Body of pancreas (tissue), 4 donors: ENCODE measurements around the gene RUNX3. TPM values are rescaled to one million over a fixed set of nuclear protein-coding genes. Genes with fewer than 3 reads are reported as not detected.

ENCODE experiments used
- ATAC-seq: fragments of 150-250 bp; one replicate; pipeline ENCODE4 v1.9.1; 2016
- DNase-seq, 4 donors: peaks; one replicate each; pipeline ENCODE4 v3.0.0-alpha.2; 2019
- H3K27ac ChIP-seq, 4 donors: fragments of 200-600 bp; sonication (generic); 1 replicate in 3 of 4; 2 replicates in 1 of 4; pipeline versions ENCODE4 v1.5.1 to v1.6.1; 2016 to 2019; ENCODE audit warnings: mild to moderate bottlenecking in 1 of 4, mixed read lengths in 1 of 4, moderate library complexity in 1 of 4
- H3K27me3 ChIP-seq, 2 donors: fragments of 200-600 bp; sonication (generic); one replicate each; pipeline ENCODE4 v1.6.0; 2016; ENCODE audit warnings: mild to moderate bottlenecking in 1 of 2
- H3K36me3 ChIP-seq, 2 donors: fragments of 200-600 bp; sonication (generic); replicated peaks in 1 of 2; 2 replicates each; pipeline ENCODE4 v1.5.1; 2016; ENCODE audit warnings: low read depth in 2 of 2; ENCODE audit not compliant: insufficient read depth in 1 of 2
- H3K4me1 ChIP-seq: fragments of 200-600 bp; sonication (generic); one replicate; pipeline ENCODE4 v1.6.0; 2016
- H3K4me3 ChIP-seq, 2 donors: fragments of 200-600 bp; sonication (generic); 1 replicate in 1 of 2; 2 replicates in 1 of 2; pipeline ENCODE4 v1.5.1; 2016 to 2019
- H3K9me3 ChIP-seq, 3 donors: fragments of 200-600 bp; sonication (generic); 1 replicate in 2 of 3; 2 replicates in 1 of 3; pipeline ENCODE4 v1.5.1; 2016
- POLR2A ChIP-seq, 3 donors: fragments of 450-650 bp; IDR thresholded peaks; one replicate each; pipeline ENCODE4 v1.6.1; 2016; ENCODE audit warnings: antibody characterized with exemption in 3 of 3, mild to moderate bottlenecking in 2 of 3
- WGBS, 2 donors: methylation state at CpG; one replicate each; pipeline ENCODE4 v1.1.5; 2017; 5-methylcytosine and 5-hydroxymethylcytosine counted together
- intact Hi-C: fragments of 100-400 bp; cut with DNase I; formaldehyde crosslinking; loops from one replicate; pipeline ENCODE4 v1.15.1; 2023
- total RNA-seq, 2 donors: library from RNA; depleted of rRNA; stranded (reverse); fragments of >200 nt; gene quantifications; one replicate each; pipeline ENCODE4 v1.1.0, GENCODE V29; 2016
- TF ChIP-seq, protein P1 (sequence below), 7 experiments: fragments of 450-650 bp in 4 of 7; fragments of 200-600 bp in 3 of 7; sonication (generic) in 3 of 7; IDR thresholded peaks; one replicate each; pipeline ENCODE4 v1.5.1; 2016 to 2019; ENCODE audit warnings: antibody characterized with exemption in 7 of 7

RUNX3 gene
- total RNA-seq, 2 donors from 2014 or later, result 0.26 TPM; not detected in 1

DNA sequence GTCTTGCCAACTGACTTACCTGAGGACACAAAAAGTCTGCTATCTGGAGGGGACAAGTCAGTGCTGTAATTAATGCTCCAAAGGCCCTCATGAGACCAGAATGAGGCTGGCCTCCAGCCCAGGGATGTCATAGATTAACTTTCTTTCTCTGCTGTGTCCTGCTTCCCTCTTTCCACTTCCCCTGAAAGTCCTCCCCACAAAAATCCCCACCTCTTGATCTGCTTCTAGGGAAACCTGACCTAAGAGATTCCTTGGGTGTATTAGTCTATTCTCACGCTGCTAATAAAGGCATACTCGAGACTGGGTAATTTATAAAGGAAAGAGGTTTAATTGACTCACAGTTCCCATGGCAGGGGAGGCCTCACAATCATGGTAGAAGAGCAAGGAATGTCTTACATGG, 39.2 kb downstream of the RUNX3 start:
- ATAC-seq (no peak), DNase-seq (no peak)
- TF ChIP-seq, protein P1, sequence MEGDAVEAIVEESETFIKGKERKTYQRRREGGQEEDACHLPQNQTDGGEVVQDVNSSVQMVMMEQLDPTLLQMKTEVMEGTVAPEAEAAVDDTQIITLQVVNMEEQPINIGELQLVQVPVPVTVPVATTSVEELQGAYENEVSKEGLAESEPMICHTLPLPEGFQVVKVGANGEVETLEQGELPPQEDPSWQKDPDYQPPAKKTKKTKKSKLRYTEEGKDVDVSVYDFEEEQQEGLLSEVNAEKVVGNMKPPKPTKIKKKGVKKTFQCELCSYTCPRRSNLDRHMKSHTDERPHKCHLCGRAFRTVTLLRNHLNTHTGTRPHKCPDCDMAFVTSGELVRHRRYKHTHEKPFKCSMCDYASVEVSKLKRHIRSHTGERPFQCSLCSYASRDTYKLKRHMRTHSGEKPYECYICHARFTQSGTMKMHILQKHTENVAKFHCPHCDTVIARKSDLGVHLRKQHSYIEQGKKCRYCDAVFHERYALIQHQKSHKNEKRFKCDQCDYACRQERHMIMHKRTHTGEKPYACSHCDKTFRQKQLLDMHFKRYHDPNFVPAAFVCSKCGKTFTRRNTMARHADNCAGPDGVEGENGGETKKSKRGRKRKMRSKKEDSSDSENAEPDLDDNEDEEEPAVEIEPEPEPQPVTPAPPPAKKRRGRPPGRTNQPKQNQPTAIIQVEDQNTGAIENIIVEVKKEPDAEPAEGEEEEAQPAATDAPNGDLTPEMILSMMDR (IDR thresholded peaks at IDR 0.05), result no peak
- TF ChIP-seq POLR2A (IDR thresholded peaks at IDR 0.05), result no peak
- intact Hi-C loops, result no loop called here
- Histone ChIP-seq H3K27ac (no peak overlapping the region), H3K9me3 (no peaks in the 10 kb centered on the region), H3K27me3 (no peaks in the 10 kb centered on the region), H3K36me3 (no peaks in the 10 kb centered on the region), H3K4me1 (no peaks in the 10 kb centered on the region), H3K4me3 (no peak overlapping the region)
- WGBS, 2 donors, result 60 to 89% methylated on average over 2 of the region's 2 CpGs

DNA sequence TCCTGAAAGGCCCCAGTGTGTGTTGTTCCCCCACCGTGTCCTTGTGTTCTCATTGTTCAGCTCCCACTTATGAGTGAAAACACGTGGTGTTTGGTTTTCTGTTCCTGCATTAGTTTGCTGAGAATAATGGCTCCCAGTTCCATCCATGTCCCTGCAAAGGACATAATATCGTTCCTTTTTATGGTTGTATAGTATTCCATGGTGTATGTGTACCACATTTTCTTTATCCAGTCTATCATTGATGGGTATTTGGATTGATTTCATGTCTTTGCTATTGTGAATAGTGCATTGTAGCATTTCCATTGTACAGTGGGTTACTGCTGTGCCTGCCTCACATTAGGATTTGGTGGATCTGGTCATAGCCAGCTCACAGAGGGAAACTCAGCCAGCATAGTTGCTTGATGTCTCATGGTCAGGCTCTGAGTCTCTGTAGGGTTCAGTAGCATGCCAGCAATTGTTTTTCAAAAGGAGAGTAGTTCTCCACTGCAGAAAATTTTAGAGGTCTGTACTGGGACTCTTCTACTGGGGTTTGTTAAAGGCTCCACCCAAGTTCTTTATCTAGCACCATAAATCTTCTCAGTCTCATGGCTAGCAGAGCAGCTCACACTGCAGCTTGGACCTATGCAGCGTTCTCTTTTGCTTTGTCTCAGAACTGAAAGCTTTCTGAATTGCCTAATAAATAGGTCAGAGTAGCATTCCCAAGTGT, 41.0 kb downstream of the RUNX3 start:
- no peaks in the 10 kb centered on the region for H3K4me1 ChIP-seq
- H3K4me3 ChIP-seq, result no peak overlapping the region
- no peak for ATAC-seq
- intact Hi-C loops, result no loop called here
- no peaks in the 10 kb centered on the region for H3K9me3 ChIP-seq
- no peak for DNase-seq
- WGBS, 2 donors, result 50 to 74% methylated on average over 4 of the region's 4 CpGs
- no peaks in the 10 kb centered on the region for H3K36me3 ChIP-seq
- TF ChIP-seq, protein P1 (IDR thresholded peaks at IDR 0.05), result no peak
- no peak for TF ChIP-seq POLR2A (IDR thresholded peaks at IDR 0.05)
- no peak overlapping the region for H3K27ac ChIP-seq
- H3K27me3 ChIP-seq, result no peaks in the 10 kb centered on the region

DNA sequence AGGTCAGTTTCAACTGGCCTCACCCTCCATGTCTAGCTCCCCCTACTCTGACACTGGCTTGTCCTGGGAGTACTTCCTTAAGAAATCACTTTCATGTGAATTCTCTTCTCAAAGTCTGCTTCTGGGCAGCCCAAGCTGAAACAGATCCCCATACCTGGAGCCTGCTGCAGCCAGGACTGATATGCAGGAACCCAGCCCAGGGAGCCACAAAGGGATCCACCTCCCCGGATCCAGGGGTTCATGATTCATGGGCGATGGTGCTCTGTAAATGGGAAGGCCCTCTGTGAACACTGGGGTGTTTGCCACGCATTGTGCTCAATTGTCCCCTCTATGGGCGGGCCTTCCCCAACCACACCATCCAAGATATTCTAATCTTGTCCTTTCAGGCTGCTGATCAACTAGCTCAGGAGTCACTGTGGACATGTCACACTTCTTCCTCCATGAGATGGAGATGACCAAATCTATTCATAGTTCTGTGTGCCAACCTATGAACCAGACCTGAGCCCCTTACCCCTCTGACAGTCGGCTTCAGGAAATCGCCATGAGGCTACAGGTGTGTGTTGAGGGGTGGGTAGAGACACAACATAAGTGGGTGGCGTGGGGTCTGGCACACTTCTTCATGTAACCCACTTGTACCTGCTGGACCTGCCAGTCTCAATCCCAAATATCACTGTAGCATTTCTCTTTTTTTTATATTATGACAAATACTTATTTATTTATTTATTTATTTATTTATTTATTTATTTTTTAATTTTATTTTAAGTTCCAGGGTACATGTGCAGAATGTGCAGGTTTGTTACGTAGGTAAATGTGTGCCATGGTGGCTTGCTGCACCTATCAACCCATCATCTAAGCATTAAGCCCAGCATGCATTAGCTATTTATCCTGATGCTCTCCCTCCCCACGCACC, 41.8 kb downstream of the RUNX3 start:
- H3K36me3 ChIP-seq, result no peaks in the 10 kb centered on the region
- no peak overlapping the region for H3K4me3 ChIP-seq
- 77 to 80% methylated on average over 7 to 9 of the region's 9 CpGs for WGBS, 2 donors
- no peak for DNase-seq
- H3K9me3 ChIP-seq, result no peaks in the 10 kb centered on the region
- TF ChIP-seq POLR2A (IDR thresholded peaks at IDR 0.05), result no peak
- TF ChIP-seq, protein P1 (IDR thresholded peaks at IDR 0.05), result no peak
- H3K4me1 ChIP-seq, result no peaks in the 10 kb centered on the region
- ATAC-seq, result no peak
- intact Hi-C loops, result no loop called here
- no peak overlapping the region for H3K27ac ChIP-seq
- H3K27me3 ChIP-seq, result no peaks in the 10 kb centered on the region

DNA sequence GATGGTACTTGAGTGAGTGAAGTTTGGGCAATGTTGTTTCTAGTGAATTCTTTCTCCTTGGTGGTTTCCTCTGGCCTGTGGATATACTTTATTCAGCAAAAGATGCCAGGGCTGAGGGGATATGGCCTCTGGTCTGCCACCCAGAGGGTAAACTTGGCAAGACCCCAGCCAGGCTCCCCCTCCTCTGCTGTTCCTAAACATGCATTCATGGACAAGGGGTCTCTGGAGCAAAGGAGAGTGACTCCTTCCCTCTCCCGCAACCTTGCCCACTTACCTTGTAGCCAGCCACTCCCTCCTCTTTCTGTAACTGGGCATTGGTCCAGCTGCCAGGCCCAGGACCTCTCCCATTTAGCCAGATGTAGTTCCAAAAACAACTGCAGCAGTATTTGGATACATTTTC, 43.8 kb downstream of the RUNX3 start:
- 82 to 83% methylated on average over 1 of the region's 1 CpG for WGBS, 2 donors
- H3K36me3 ChIP-seq, result no peaks in the 10 kb centered on the region
- TF ChIP-seq POLR2A (IDR thresholded peaks at IDR 0.05), result no peak

DNA sequence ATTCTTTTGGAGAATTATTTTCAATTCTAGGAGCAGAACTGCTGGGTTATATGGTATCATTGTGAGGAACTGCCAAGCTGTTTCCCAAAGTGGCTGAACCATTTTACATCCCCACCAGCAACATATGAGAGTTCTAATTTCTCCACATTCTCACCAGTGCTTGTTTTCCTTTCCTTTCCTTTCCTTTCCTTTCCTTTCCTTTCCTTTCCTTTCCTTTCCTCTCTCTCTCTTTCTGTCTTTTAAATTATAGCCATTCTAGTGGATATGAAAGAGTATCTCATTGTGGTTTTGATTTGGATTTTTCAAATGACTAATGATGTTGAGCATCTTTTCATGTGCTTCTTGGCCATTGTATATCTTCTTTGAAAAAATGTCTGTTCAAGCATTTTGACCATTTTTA, 45.3 kb downstream of the RUNX3 start:
- ATAC-seq (no peak), DNase-seq (no peak)
- intact Hi-C loops, result no loop called here
- no peaks in the 10 kb centered on the region for H3K27me3 ChIP-seq
- no peaks in the 10 kb centered on the region for H3K4me1 ChIP-seq
- no peak overlapping the region for H3K27ac ChIP-seq
- TF ChIP-seq, protein P1 (IDR thresholded peaks at IDR 0.05), result no peak
- TF ChIP-seq POLR2A (IDR thresholded peaks at IDR 0.05), result no peak
- H3K36me3 ChIP-seq, result no peaks in the 10 kb centered on the region
- no peaks in the 10 kb centered on the region for H3K9me3 ChIP-seq
- no peak overlapping the region for H3K4me3 ChIP-seq

More for the DNA sequence above, 43.8 kb downstream of the RUNX3 start:
- Histone ChIP-seq H3K27ac (no peak overlapping the region), H3K27me3 (no peaks in the 10 kb centered on the region), H3K9me3 (no peaks in the 10 kb centered on the region), H3K4me3 (no peak overlapping the region), H3K4me1 (no peaks in the 10 kb centered on the region)
- DNase-seq (no peak), ATAC-seq (no peak)
- intact Hi-C loops, result no loop called here
